Dermis microvascular lymphatic vessel endothelial cell (primary cell): ENCODE measurements around the gene KLHDC8A. TPM values are rescaled to one million over a fixed set of nuclear protein-coding genes. Genes with fewer than 3 reads are reported as not detected.

Experiments
- DNase-seq, 2 donors: peaks; one replicate each; pipeline versions ENCODE4 v3.0.0 to v3.0.0-alpha.2; 2010; ENCODE audit warnings: low read depth in 2 of 2
- total RNA-seq: library from RNA; depleted of rRNA; stranded (reverse); fragments of >200 nt; gene quantifications from 2 replicates; pipeline ENCODE4 v1.2.1, GENCODE V29; 2014

KLHDC8A gene
- total RNA-seq, 1 donor from 2014 or later: not detected

- DNase-seq: no peak
Measured at GRCh38 chr1:205345761-205346160, 11.0 kb downstream of the KLHDC8A start.

- no peak for DNase-seq
Measured at GRCh38 chr1:205344066-205344928, 12.4 kb downstream of the KLHDC8A start.

GRCh38 chr1:205343431-205344065 lies 13.2 kb downstream of the KLHDC8A start:
- DNase-seq: no peak

GRCh38 chr1:205342986-205343385 lies 13.7 kb downstream of the KLHDC8A start:
- DNase-seq: no peak

- DNase-seq: no peak
Measured at GRCh38 chr1:205340676-205341075, 16.0 kb downstream of the KLHDC8A start.

- DNase-seq: no peak
Measured at GRCh38 chr1:205339717-205340116, 17.0 kb downstream of the KLHDC8A start.

- DNase-seq: no peak
Measured at GRCh38 chr1:205339197-205339702, 17.5 kb downstream of the KLHDC8A start.

- no peak for DNase-seq
Measured at GRCh38 chr1:205338011-205338410, 18.7 kb downstream of the KLHDC8A start.

GRCh38 chr1:205337481-205337880 lies 19.2 kb downstream of the KLHDC8A start:
- no peak for DNase-seq

- peak; percentile 40 to 79 for DNase-seq
Measured at GRCh38 chr1:205335692-205336091, 21.0 kb downstream of the KLHDC8A start.

GRCh38 chr1:205332015-205332791 lies 24.5 kb downstream of the KLHDC8A start:
- DNase-seq: no peak

GRCh38 chr1:205330150-205330549 lies 26.6 kb downstream of the KLHDC8A start:
- DNase-seq: no peak

- DNase-seq: no peak
Measured at GRCh38 chr1:205329719-205330118, 27.0 kb downstream of the KLHDC8A start.

GRCh38 chr1:205328476-205328875 lies 28.2 kb downstream of the KLHDC8A start:
- DNase-seq: no peak

GRCh38 chr1:205326812-205327466 lies 29.8 kb downstream of the KLHDC8A start:
- no peak for DNase-seq

GRCh38 chr1:205325334-205325884 lies 31.3 kb downstream of the KLHDC8A start:
- DNase-seq: peak; percentile 69 to 78

- peak in 1 of 2 donors; percentile 65 for DNase-seq
Measured at GRCh38 chr1:205324781-205325180, 31.9 kb downstream of the KLHDC8A start.

- no peak for DNase-seq
Measured at GRCh38 chr1:205323794-205324193, 32.9 kb downstream of the KLHDC8A start.

GRCh38 chr1:205321959-205322283 lies 34.8 kb downstream of the KLHDC8A start:
- DNase-seq: no peak

GRCh38 chr1:205321162-205321958 lies 35.4 kb downstream of the KLHDC8A start, which contains the start of gene NUAK2:
TSS of gene NUAK2 (minus strand) at chr1:205321745. CDS start at chr1:205321628, 117 bp downstream.
- DNase-seq: peak; percentile 79 to 93
